Kidney glomerular epithelial cell (primary cell): ENCODE measurements around the gene SIK2.
"Not testable (repeated sequence)": the region's sequence is repeated elsewhere in the genome, so short reads cannot be mapped to it uniquely, and the experiment has no call there.

Source experiments
- DNase-seq: peaks from one replicate; lab custom pipeline; 2025; lab: John Stamatoyannopoulos, UW

The SIK2 gene

GRCh38 chr11:111698852-111699559 lies 96.8 kb downstream of the SIK2 start:
- no peak for DNase-seq

DNA sequence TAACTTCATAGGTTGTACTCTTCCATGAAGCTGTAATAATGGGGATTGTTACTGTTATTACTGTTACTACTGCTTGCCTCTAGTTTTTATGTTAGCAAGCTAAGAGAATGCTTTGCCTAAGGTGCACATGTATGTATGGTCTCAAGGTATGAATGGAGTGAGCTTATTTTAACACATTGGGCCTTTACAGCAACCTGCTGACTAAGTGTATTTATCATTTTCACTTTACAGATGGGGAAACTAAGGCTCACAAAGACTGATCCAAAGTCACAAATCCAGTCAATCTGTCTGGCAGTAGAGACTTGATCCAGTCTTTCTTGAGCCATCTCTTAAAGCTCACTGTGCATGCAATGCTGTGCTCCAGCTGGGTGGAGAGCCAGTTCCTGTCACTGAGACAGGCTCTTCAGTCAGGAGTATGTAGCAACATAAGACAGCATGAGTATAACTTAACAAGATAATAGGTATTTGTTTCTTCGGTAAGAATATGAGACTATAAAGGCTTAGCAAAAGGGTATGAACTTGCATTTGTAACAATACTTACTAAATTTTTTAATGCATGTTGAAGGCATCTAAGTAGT lies 97.4 kb downstream of the SIK2 start:
- no peak for DNase-seq

GRCh38 chr11:111700162-111700561 lies 97.9 kb downstream of the SIK2 start:
- no peak for DNase-seq

- DNase-seq: no peak
Observed at GRCh38 chr11:111702623-111703022, 100.4 kb downstream of the SIK2 start.

DNA sequence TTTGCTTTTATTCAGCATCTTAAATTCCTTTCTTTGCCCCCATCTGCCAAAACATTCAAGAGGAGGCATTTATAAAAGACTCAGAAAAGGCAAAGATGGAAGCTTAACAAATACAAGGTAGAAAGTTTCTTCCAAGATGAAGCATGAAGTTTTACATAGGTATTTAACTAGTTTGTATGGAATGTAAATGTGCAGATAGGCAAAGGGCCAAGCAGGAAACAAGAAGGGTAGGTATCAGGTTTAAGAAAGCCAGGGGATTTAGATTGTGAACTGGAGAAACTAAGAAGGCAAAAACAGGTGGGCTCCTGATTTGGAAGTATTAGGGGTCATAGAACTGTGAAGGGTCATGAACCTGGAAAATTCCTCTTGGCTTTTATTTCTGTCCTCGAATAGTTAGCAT lies 101.3 kb downstream of the SIK2 start:
- no peak for DNase-seq

GRCh38 chr11:111707039-111707690 lies 104.9 kb downstream of the SIK2 start:
- no peak for DNase-seq

DNA sequence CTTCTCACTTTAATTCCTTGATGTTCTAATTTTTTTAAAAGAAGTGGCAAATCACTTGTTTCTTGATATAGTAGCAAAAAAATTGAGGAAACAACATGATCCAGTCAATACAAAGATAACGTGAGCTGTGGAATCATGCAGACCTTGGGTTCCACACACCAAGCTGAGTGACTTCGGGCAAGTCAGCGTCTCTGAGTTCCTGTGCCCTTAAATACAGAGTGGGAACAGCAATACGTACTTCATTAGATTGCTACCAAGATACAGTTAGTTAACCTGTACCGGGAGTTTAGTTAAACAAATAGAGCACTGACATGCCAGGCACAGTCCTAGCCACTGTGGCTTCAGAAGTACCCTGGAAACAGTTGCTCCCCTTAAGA lies 105.4 kb downstream of the SIK2 start:
- no peak for DNase-seq

DNA sequence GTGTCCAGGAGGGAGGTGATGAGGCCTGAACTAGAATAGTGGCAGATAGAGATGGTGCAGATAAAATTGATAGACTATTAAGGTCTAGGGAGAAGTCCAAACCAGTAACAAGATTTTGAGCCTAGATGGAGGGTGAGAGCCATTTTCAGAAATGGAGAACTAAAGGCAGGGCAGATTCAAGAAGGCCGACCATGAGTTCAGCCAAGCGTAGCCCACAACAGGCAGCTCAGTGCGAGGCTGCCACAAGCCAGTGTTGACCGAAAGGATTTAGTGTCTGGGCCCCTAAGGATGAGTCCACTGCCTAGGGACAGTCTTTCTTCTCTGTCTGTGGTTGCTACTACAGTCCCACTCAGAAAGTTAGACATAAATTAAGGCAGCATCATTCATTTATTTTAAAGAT lies 112.3 kb downstream of the SIK2 start:
- DNase-seq: no peak

DNA sequence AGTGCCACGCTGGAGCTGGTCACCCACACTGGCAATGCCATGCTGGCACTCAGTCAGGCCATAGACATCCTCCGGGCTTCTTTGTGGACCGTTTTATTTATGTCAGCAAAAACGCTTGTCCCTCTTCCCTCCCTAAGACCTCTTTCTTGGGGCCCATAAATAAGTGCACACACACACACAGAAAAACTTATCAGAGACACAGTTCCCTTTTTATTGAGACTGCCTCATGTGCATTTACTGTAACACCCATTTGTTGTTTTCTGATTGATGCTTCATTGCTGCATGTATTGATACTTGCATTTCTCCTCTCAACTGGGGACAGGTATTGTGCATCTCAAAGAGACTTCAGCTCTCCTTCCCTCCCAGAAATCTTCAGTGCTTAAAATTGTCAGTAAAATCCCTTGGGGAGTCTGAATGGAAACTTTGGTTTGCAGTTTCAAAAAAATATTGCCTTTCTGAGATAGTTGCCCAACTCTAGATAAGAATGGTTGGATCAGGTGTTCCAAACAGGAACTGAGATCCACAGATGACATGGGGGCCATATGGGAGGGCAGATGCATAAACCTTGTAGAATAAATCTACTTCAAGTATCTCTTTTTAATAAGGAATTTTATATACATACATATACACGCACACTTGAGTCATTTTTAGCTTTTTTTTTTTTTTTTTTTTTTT lies 113.0 kb downstream of the SIK2 start:
- DNase-seq: no peak

GRCh38 chr11:111717660-111718059 lies 115.4 kb downstream of the SIK2 start:
- DNase-seq: not testable (repeated sequence)

- peak; percentile 32 for DNase-seq
Observed at GRCh38 chr11:111718436-111718835, 116.2 kb downstream of the SIK2 start.

- no peak for DNase-seq
Observed at GRCh38 chr11:111718859-111719258, 116.6 kb downstream of the SIK2 start.

GRCh38 chr11:111719379-111719778 lies 117.1 kb downstream of the SIK2 start:
- no peak for DNase-seq

- no peak for DNase-seq
Observed at GRCh38 chr11:111720801-111721494, 118.7 kb downstream of the SIK2 start.

GRCh38 chr11:111722501-111722900 lies 120.3 kb downstream of the SIK2 start:
- DNase-seq: no peak

DNA sequence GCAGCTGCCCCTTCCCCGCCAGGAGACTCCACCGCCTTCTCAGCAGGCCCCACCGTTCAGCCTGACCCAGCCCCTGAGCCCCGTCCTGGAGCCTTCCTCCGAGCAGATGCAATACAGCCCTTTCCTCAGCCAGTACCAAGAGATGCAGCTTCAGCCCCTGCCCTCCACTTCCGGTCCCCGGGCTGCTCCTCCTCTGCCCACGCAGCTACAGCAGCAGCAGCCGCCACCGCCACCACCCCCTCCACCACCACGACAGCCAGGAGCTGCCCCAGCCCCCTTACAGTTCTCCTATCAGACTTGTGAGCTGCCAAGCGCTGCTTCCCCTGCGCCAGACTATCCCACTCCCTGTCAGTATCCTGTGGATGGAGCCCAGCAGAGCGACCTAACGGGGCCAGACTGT lies 121.3 kb downstream of the SIK2 start:
- DNase-seq: no peak

DNA sequence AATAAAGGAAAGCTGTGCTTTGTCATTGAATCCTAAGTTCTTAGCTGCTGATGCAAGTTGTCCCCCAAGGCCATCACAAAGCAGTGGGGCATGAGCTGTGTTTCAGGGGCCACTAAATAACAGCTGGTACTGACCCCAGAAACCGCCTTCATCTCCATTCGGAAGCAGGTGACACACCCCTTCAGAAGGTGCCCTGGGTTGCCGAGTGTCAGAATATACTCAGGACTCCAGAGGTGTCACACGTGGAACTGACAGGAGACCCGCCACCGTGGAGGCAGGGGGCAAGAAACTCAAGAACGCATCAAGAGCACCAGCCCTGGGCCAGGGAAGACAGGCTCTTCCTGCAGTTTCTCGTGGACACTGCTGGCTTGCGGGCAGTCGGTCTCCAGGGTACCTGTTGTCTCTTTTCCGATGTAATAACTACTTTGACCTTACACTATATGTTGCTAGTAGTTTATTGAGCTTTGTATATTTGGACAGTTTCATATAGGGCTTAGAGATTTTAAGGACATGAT lies 122.4 kb downstream of the SIK2 start:
- DNase-seq: no peak

GRCh38 chr11:111725621-111726020 lies 123.4 kb downstream of the SIK2 start:
- no peak for DNase-seq

DNA sequence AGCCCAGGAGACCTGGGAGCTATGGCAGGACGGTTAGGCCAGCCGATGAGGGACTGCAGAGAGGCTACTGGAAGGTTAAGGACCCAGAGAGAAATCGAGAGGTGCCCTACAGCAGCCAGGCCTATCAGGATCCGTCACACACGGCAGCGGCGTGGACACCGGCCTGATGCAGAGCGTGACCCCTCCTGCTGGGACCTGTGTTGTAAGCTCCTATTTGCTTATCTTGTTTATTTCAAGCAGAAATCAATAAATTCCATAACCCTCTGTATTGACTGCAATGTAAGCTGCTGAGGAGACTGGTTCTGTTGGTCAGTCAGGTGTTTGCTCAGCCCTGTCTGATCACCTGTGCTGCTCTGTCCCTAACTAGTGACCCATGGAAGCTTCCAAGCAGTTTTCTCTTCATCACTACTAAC lies 124.1 kb downstream of the SIK2 start:
- DNase-seq: no peak

DNA sequence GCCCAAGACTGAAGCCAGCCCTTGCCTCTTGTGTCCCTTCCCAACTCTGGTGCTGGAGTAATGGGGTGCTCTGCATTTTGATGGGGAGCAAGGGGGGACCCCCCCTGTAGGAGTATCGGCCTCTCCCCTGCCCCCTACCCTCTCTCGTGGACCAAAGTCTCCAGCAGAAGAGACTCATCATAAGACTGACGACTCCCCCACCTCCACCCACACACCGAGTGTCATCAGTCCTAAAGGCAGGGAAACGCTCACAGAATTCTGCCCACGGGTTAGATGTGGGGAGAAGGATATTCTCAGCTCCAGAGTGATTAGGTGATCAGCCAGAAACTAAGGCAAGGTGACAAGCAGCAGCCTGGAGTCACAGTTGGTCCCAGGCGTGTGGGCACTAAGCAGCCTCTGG lies 125.2 kb downstream of the SIK2 start:
- no peak for DNase-seq

DNA sequence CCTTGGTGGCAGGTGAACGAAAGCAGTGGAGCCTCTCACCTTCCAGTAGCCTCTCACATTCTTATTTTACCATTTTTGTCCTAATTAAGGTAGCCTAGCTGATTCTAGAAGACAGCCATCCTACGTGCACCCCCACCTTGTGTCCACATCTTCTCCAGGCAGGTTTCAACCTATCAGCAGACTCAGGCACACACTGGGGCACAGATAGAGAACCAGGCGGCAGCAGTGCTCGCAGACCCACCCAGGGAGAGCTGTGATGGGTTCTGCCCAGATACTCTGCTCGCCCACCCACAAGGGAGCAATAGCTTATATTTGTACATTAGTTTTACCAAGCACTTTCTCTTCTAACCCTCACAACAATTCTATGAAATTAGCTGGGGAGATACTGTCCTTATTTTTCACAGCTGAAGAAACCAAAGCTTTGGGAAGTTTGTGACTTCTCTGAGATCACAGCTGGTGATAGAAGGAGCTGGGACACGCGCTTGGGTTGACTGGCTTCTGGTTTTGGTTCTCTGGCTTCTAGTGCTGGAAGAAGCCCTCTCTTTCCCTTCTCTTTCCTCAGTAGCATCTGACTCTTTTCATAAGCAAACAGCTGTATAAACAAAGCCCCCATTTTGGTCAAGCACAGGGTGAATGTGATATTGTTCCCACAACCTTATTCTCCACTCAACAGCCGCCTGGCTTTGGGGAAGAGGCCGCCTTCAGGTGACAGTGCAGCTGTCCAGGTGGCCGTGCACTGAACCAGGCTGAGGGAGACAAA lies 127.0 kb downstream of the SIK2 start:
- no peak for DNase-seq
